Lung (tissue), 12 donors: ENCODE results near the gene MAP3K20. TPM values are rescaled to one million over a fixed set of nuclear protein-coding genes. Genes with fewer than 3 reads are reported as not detected.

Experiments
- ATAC-seq: fragments of 200-7000 bp; cut with Tn5 transposase; one replicate; pipeline ENCODE4 v1.9.1; 2020; ENCODE audit warnings: moderate number of reproducible peaks; ENCODE audit not compliant: insufficient read depth, low FRiP score
- DNase-seq, 3 donors: peaks; one replicate each; pipeline ENCODE4 v3.0.0-alpha.2; 2013 to 2017
- H3K27ac ChIP-seq, 2 donors: one replicate each; pipeline ENCODE4 v1.5.1; 2013; ENCODE audit warnings: mild to moderate bottlenecking in 2 of 2, moderate library complexity in 2 of 2, control low read depth in 1 of 2, inconsistent platforms in 1 of 2, low read depth in 1 of 2, low read length in 1 of 2
- H3K27me3 ChIP-seq, 3 donors: one replicate each; pipeline ENCODE4 v1.5.1; 2013; ENCODE audit warnings: low read length in 2 of 3; ENCODE audit not compliant: control insufficient read depth in 3 of 3, insufficient read depth in 3 of 3
- H3K36me3 ChIP-seq, 4 donors: one replicate each; pipeline ENCODE4 v1.5.1; 2013; ENCODE audit warnings: low read length in 4 of 4, mild to moderate bottlenecking in 1 of 4, moderate library complexity in 1 of 4; ENCODE audit not compliant: control insufficient read depth in 4 of 4, insufficient read depth in 4 of 4
- H3K4me1 ChIP-seq, 5 donors: one replicate each; pipeline ENCODE4 v1.5.1; 2013; ENCODE audit warnings: low read length in 5 of 5, mild to moderate bottlenecking in 2 of 5, moderate library complexity in 1 of 5; ENCODE audit not compliant: control insufficient read depth in 5 of 5, insufficient read depth in 5 of 5
- H3K4me3 ChIP-seq: one replicate; pipeline ENCODE4 v1.5.1; 2013; ENCODE audit warnings: mild to moderate bottlenecking, control low read depth, moderate library complexity
- H3K9ac ChIP-seq, 2 donors: one replicate each; pipeline ENCODE4 v1.5.1; 2013; ENCODE audit warnings: low read length in 2 of 2, control low read depth in 1 of 2; ENCODE audit not compliant: insufficient read depth in 1 of 2
- H3K9me3 ChIP-seq, 4 donors: one replicate each; pipeline ENCODE4 v1.5.1; 2013; ENCODE audit warnings: low read length in 3 of 4, mild to moderate bottlenecking in 1 of 4, moderate library complexity in 1 of 4; ENCODE audit not compliant: control insufficient read depth in 4 of 4, insufficient read depth in 3 of 4
- CTCF ChIP-seq: IDR thresholded peaks from 2 replicates; pipeline ENCODE4 v1.5.1; 2012; ENCODE audit warnings: mild to moderate bottlenecking; ENCODE audit errors: control extremely low read depth, extremely low read depth
- WGBS, 2 donors: extraction: QIAGEN DNeasy Blood & Tissue Kit; methylation state at CpG; one replicate each; pipeline ENCODE4 v1.1.7; 2013; 5-methylcytosine and 5-hydroxymethylcytosine counted together
- polyA plus RNA-seq, 2 donors: library from polyadenylated mRNA; stranded (reverse); fragments of 200-250 nt; gene quantifications; one replicate each; pipeline ENCODE4 v1.2.1, GENCODE V29; 2013
- total RNA-seq, 2 donors: library from RNA; depleted of rRNA in 1 of 2; stranded (reverse); fragments of >200 nt in 1 of 2; gene quantifications; one replicate each; pipeline ENCODE4 v1.2.1, GENCODE V29; 2014 to 2021
- donor health status: control.
- donor health status: control.
- donor health status: Bipolar disorder and iron deficiency.
- donor health status: healthy.
- donor health status: DM: yes; HTN: yes; CAD: no.

MAP3K20 gene
- total and polyA plus RNA-seq, 4 donors, result 13.4 to 71.6 (median 31.6) TPM

- DNase-seq, result no peak
- H3K36me3 ChIP-seq, result peaks cover 0 to 3% (median 2%) of the 10 kb centered on the region in 4 donors
- no peak overlapping the region for H3K9ac ChIP-seq
- peak overlapping the region in 1 of 2 donors; percentile 36 for H3K27ac ChIP-seq
- no peaks in the 10 kb centered on the region for H3K27me3 ChIP-seq
- 97 to 98% methylated on average over 8 of the region's 8 CpGs for WGBS, 2 donors
- TF ChIP-seq CTCF, result no peak
- H3K4me3 ChIP-seq, result no peak overlapping the region
- no peaks in the 10 kb centered on the region for H3K9me3 ChIP-seq
- peaks cover 5 to 27% (median 6%) of the 10 kb centered on the region in 5 donors for H3K4me1 ChIP-seq
- no peak for ATAC-seq
Measured at GRCh38 chr2:173106959-173107628, 31.4 kb downstream of the MAP3K20 start.

GRCh38 chr2:173107629-173108022 lies 32.0 kb downstream of the MAP3K20 start:
- Histone ChIP-seq H3K9ac (no peak overlapping the region), H3K4me1 (peaks cover 5 to 24% (median 6%) of the 10 kb centered on the region in 5 donors), H3K9me3 (no peaks in the 10 kb centered on the region), H3K27ac (no peak overlapping the region), H3K4me3 (no peak overlapping the region), H3K36me3 (peaks cover 0 to 3% (median 2%) of the 10 kb centered on the region in 4 donors), H3K27me3 (no peaks in the 10 kb centered on the region)
- TF ChIP-seq CTCF, result no peak
- 96 to 97% methylated on average over 6 of the region's 6 CpGs for WGBS, 2 donors
- ATAC-seq, result no peak
- no peak for DNase-seq

GRCh38 chr2:173109253-173110188 lies 33.9 kb downstream of the MAP3K20 start:
- Histone ChIP-seq H3K27ac (peak overlapping the region in 1 of 2 donors; percentile 23), H3K36me3 (peaks cover 0 to 3% (median under 1%) of the 10 kb centered on the region in 4 donors), H3K4me3 (no peak overlapping the region), H3K27me3 (no peaks in the 10 kb centered on the region), H3K9me3 (peaks cover 0 to under 1% (median 0%) of the 10 kb centered on the region in 4 donors), H3K9ac (no peak overlapping the region), H3K4me1 (peaks cover 5 to 14% (median 5%) of the 10 kb centered on the region in 5 donors)
- DNase-seq, result peak in 2 of 3 donors; percentile 37 to 44
- TF ChIP-seq CTCF, result no peak
- ATAC-seq, result no peak
- 65 to 73% methylated on average over 6 of the region's 6 CpGs for WGBS, 2 donors
